ENCODE results near the gene C3orf33. TPM values are rescaled to one million over a fixed set of nuclear protein-coding genes. Genes with fewer than 3 reads are reported as not detected.

Gene C3orf33
- total and polyA plus RNA-seq, 2 of the 8 experiments (the other 6 are each of a cell fraction or from before 2014, with no cell fraction given): 3.4 to 4.5 TPM

GRCh38 chr3:155778462-155778861 lies 27.6 kb downstream of the C3orf33 start (continued):
- TF ChIP-seq MAFK (IDR thresholded peaks at IDR 0.05; ENCODE audit: low read depth, low read length) (no peak), POLR2AphosphoS5 (IDR thresholded peaks at IDR 0.05; ENCODE audit: low read depth, low read length) (no peak), RFX5 (IDR thresholded peaks at IDR 0.05; ENCODE audit: borderline replicate concordance, low read depth, low read length) (no peak)

Measured in H1 (cell line).